ENCODE results near the gene MAPK10. TPM values are rescaled to one million over a fixed set of nuclear protein-coding genes. Genes with fewer than 3 reads are reported as not detected.
A peak's percentile ranks its signal among the peaks of the same experiment; 100 is the strongest.

MAPK10 gene
- total RNA-seq, 1 donor from 2014 or later: 3.4 TPM

- FAIRE-seq (no peak), DNase-seq (ENCODE audit: low read depth) (no peak)
- H3K27me3 ChIP-seq (ENCODE audit: control insufficient read depth, insufficient read depth, low read length): no peaks in the 10 kb centered on the region
- TF ChIP-seq CTCF (IDR thresholded peaks at IDR 0.05; ENCODE audit: insufficient read depth, low read length, severe bottlenecking): no peak
- H3K36me3 ChIP-seq (ENCODE audit: control insufficient read depth, insufficient read depth, low read length): no peaks in the 10 kb centered on the region
- no peak overlapping the region for H3K4me3 ChIP-seq (ENCODE audit: low read depth, low read length)
Observed at GRCh38 chr4:86291180-86291579, 68.7 kb downstream of the MAPK10 start.

- peak; percentile 74 for DNase-seq (ENCODE audit: low read depth)
- Histone ChIP-seq H3K4me3 (ENCODE audit: low read depth, low read length) (no peak overlapping the region), H3K27me3 (ENCODE audit: control insufficient read depth, insufficient read depth, low read length) (no peaks in the 10 kb centered on the region), H3K36me3 (ENCODE audit: control insufficient read depth, insufficient read depth, low read length) (no peaks in the 10 kb centered on the region)
- TF ChIP-seq CTCF (IDR thresholded peaks at IDR 0.05; ENCODE audit: insufficient read depth, low read length, severe bottlenecking): no peak
- FAIRE-seq: no peak
Observed at GRCh38 chr4:86286726-86287125, 73.1 kb downstream of the MAPK10 start.

- H3K36me3 ChIP-seq (ENCODE audit: control insufficient read depth, insufficient read depth, low read length): no peaks in the 10 kb centered on the region
- no peak overlapping the region for H3K4me3 ChIP-seq (ENCODE audit: low read depth, low read length)
- DNase-seq (ENCODE audit: low read depth) (no peak), FAIRE-seq (no peak)
- H3K27me3 ChIP-seq (ENCODE audit: control insufficient read depth, insufficient read depth, low read length): no peaks in the 10 kb centered on the region
- TF ChIP-seq CTCF (IDR thresholded peaks at IDR 0.05; ENCODE audit: insufficient read depth, low read length, severe bottlenecking): no peak
Observed at GRCh38 chr4:86283371-86283770, 76.5 kb downstream of the MAPK10 start.

GRCh38 chr4:86280246-86280645, 79.6 kb downstream of the MAPK10 start:
- no peak for TF ChIP-seq CTCF (IDR thresholded peaks at IDR 0.05; ENCODE audit: insufficient read depth, low read length, severe bottlenecking)
- Histone ChIP-seq H3K36me3 (ENCODE audit: control insufficient read depth, insufficient read depth, low read length) (no peaks in the 10 kb centered on the region), H3K27me3 (ENCODE audit: control insufficient read depth, insufficient read depth, low read length) (no peaks in the 10 kb centered on the region), H3K4me3 (ENCODE audit: low read depth, low read length) (no peak overlapping the region)
- FAIRE-seq (no peak), DNase-seq (ENCODE audit: low read depth) (no peak)

- DNase-seq (ENCODE audit: low read depth) (no peak), FAIRE-seq (no peak)
- Histone ChIP-seq H3K36me3 (ENCODE audit: control insufficient read depth, insufficient read depth, low read length) (no peaks in the 10 kb centered on the region), H3K27me3 (ENCODE audit: control insufficient read depth, insufficient read depth, low read length) (no peaks in the 10 kb centered on the region), H3K4me3 (ENCODE audit: low read depth, low read length) (no peak overlapping the region)
- no peak for TF ChIP-seq CTCF (IDR thresholded peaks at IDR 0.05; ENCODE audit: insufficient read depth, low read length, severe bottlenecking)
Observed at GRCh38 chr4:86279293-86279960, 80.4 kb downstream of the MAPK10 start.

- FAIRE-seq (no peak), DNase-seq (ENCODE audit: low read depth) (no peak)
- Histone ChIP-seq H3K4me3 (ENCODE audit: low read depth, low read length) (no peak overlapping the region), H3K36me3 (ENCODE audit: control insufficient read depth, insufficient read depth, low read length) (no peaks in the 10 kb centered on the region), H3K27me3 (ENCODE audit: control insufficient read depth, insufficient read depth, low read length) (no peaks in the 10 kb centered on the region)
- TF ChIP-seq CTCF (IDR thresholded peaks at IDR 0.05; ENCODE audit: insufficient read depth, low read length, severe bottlenecking): no peak
Observed at GRCh38 chr4:86278126-86278525, 81.7 kb downstream of the MAPK10 start.

All from bronchial epithelial cell (primary cell).